Keratinocyte (primary cell): ENCODE data around the gene CD47. TPM values are rescaled to one million over a fixed set of nuclear protein-coding genes. Genes with fewer than 3 reads are reported as not detected.
A peak's percentile ranks its signal among the peaks of the same experiment; 100 is the strongest.

ENCODE experiments used
- DNase-seq: peaks from one replicate; pipeline ENCODE4 v3.0.0-alpha.2; 2011; ENCODE audit warnings: low read depth, missing footprints, low spot score
- FAIRE-seq: peaks from 2 replicates; lab custom pipeline; 2011; peaks lifted over from hg19 to GRCh38; lab: Jason Lieb, UNC
- H2AFZ ChIP-seq: 2 replicates; pipeline ENCODE4 v1.6.0; 2012; ENCODE audit warnings: low read length, control low read depth, inconsistent platforms; ENCODE audit not compliant: control insufficient read depth
- H3K27ac ChIP-seq: 2 replicates; pipeline ENCODE4 v1.5.1; 2011; ENCODE audit warnings: low read length; ENCODE audit not compliant: control insufficient read depth, insufficient read depth
- H3K27me3 ChIP-seq: 3 replicates; pipeline ENCODE4 v1.6.0; 2011; ENCODE audit warnings: low read length; ENCODE audit not compliant: control insufficient read depth, insufficient read depth; ENCODE audit errors: extremely low read depth
- H3K36me3 ChIP-seq, 2 experiments: 2 replicates in 1 of 2; 3 replicates in 1 of 2; pipeline ENCODE4 v1.5.1; 2011; ENCODE audit warnings: low read length in 2 of 2, mild to moderate bottlenecking in 1 of 2; ENCODE audit not compliant: control insufficient read depth in 2 of 2, insufficient read depth in 2 of 2; ENCODE audit errors: extremely low read depth in 1 of 2
- H3K4me1 ChIP-seq: 3 replicates; pipeline ENCODE4 v1.5.1; 2011; ENCODE audit warnings: low read length; ENCODE audit not compliant: control insufficient read depth, insufficient read depth; ENCODE audit errors: extremely low read depth
- H3K4me2 ChIP-seq: 3 replicates; pipeline ENCODE4 v1.6.0; 2011; ENCODE audit warnings: low read depth, low read length; ENCODE audit not compliant: control insufficient read depth, insufficient read depth; ENCODE audit errors: extremely low read depth
- H3K4me3 ChIP-seq, 3 experiments: fragments of 200-600 bp in 1 of 3; sonication (generic) in 1 of 3; 2 replicates in 2 of 3; 3 replicates in 1 of 3; pipeline ENCODE4 v1.5.1; 2011 to 2016; ENCODE audit warnings: low read length in 3 of 3, mild to moderate bottlenecking in 3 of 3, control low read depth in 2 of 3, inconsistent platforms in 1 of 3, low read depth in 1 of 3, mixed read lengths in 1 of 3, mixed run types in 1 of 3, moderate library complexity in 1 of 3; ENCODE audit not compliant: control insufficient read depth in 2 of 3, insufficient read depth in 2 of 3; ENCODE audit errors: extremely low read depth in 1 of 3
- H3K79me2 ChIP-seq: 2 replicates; pipeline ENCODE4 v1.6.0; 2012; ENCODE audit warnings: low read length; ENCODE audit not compliant: control insufficient read depth, insufficient read depth
- H3K9ac ChIP-seq: 3 replicates; pipeline ENCODE4 v1.6.0; 2011; ENCODE audit warnings: low read length; ENCODE audit not compliant: control insufficient read depth, insufficient read depth; ENCODE audit errors: extremely low read depth
- H3K9me1 ChIP-seq: 3 replicates; pipeline ENCODE4 v1.6.0; 2011; ENCODE audit warnings: low read length; ENCODE audit not compliant: control insufficient read depth, insufficient read depth; ENCODE audit errors: extremely low read depth
- H3K9me3 ChIP-seq: 2 replicates; pipeline ENCODE4 v1.5.1; 2012; ENCODE audit warnings: low read depth, low read length; ENCODE audit not compliant: control insufficient read depth
- H4K20me1 ChIP-seq: 3 replicates; pipeline ENCODE4 v1.6.0; 2011; ENCODE audit warnings: low read length; ENCODE audit not compliant: control insufficient read depth, insufficient read depth; ENCODE audit errors: extremely low read depth
- CTCF ChIP-seq, 3 experiments: IDR thresholded peaks in 1 of 3; conservative IDR thresholded peaks in 1 of 3; optimal IDR thresholded peaks in 1 of 3; 2 replicates in 2 of 3; 3 replicates in 1 of 3; pipeline versions ENCODE3 to v1.5.1; 2011; ENCODE audit warnings: low read length in 3 of 3, mild to moderate bottlenecking in 3 of 3, moderate library complexity in 2 of 3, control low read depth in 1 of 3, inconsistent platforms in 1 of 3; ENCODE audit not compliant: insufficient read depth in 2 of 3; ENCODE audit errors: extremely low read depth in 1 of 3
- EZH2 ChIP-seq: IDR thresholded peaks from one replicate; pipeline ENCODE4 v1.6.1; 2012; ENCODE audit warnings: inconsistent platforms, mild to moderate bottlenecking, low read length, moderate library complexity
- dilution Hi-C: fragments of 300-500 bp; cut with MboI; formaldehyde crosslinking; loops from one replicate; pipeline ENCODE4 v1.7.0; 2020; ENCODE audit warnings: low sequenced_read_pairs; ENCODE audit not compliant: extremely low pct_ligation_motif_present
- polyA plus RNA-seq, 5 experiments: library from polyadenylated mRNA; depleted of rRNA in 3 of 5; stranded (reverse) in 3 of 5; stranded (forward) in 1 of 5; unstranded in 1 of 5; fragments of >200 nt; gene quantifications; 1 replicate in 1 of 5; 2 replicates in 3 of 5; 3 replicates in 1 of 5; pipeline versions ENCODE4 v1.2.1 to v1.2.3, GENCODE V29; 2011 to 2012; ENCODE audit warnings: missing spikeins in 2 of 5, low read depth in 1 of 5, low replicate concordance in 1 of 5

Gene CD47
- polyA plus RNA-seq, 1 donor (not counting 4 experiments of a cell fraction or from before 2014, with no cell fraction given), result 96.5 TPM

- Histone ChIP-seq H3K9me1 (no peaks in the 10 kb centered on the region), H4K20me1 (no peaks in the 10 kb centered on the region), H3K36me3 (no peaks in the 10 kb centered on the region), H3K4me1 (peaks cover 33% of the 10 kb centered on the region), H3K9me3 (no peaks in the 10 kb centered on the region), H3K4me3 (no peak overlapping the region), H3K4me2 (no peak overlapping the region), H2AFZ (no peak overlapping the region), H3K27me3 (no peaks in the 10 kb centered on the region), H3K27ac (no peak overlapping the region), H3K79me2 (no peaks in the 10 kb centered on the region), H3K9ac (no peak overlapping the region)
- TF ChIP-seq CTCF (optimal IDR thresholded peaks at IDR 0.05 in 1 of 3, IDR thresholded peaks at IDR 0.05 in 1 of 3, conservative IDR thresholded peaks at IDR 0.05 in 1 of 3; ENCODE audit: extremely low read depth in 1 of 3, insufficient read depth in 2 of 3, low read length in 3 of 3) (no peak), EZH2 (no peak)
- DNase-seq (no peak), FAIRE-seq (peak; percentile 23)
- dilution Hi-C loops, result no loop called here
Measured at GRCh38 chr3:108133858-108134554, 43.2 kb upstream of the CD47 start.

- no peaks in the 10 kb centered on the region for H3K9me3 ChIP-seq
- peak overlapping the region; percentile 45 for H3K9ac ChIP-seq
- no peak for DNase-seq
- no peaks in the 10 kb centered on the region for H4K20me1 ChIP-seq
- peak overlapping the region; percentile 96 for H3K27ac ChIP-seq
- H3K36me3 ChIP-seq, result no peaks in the 10 kb centered on the region
- H3K27me3 ChIP-seq, result no peaks in the 10 kb centered on the region
- peak overlapping the region in 1 of 3 experiments; percentile 24 for H3K4me3 ChIP-seq
- no peak for FAIRE-seq
- dilution Hi-C loops, result no loop called here
- H3K4me2 ChIP-seq, result peak overlapping the region; percentile 69
- H3K9me1 ChIP-seq, result no peaks in the 10 kb centered on the region
- TF ChIP-seq CTCF (optimal IDR thresholded peaks at IDR 0.05 in 1 of 3, IDR thresholded peaks at IDR 0.05 in 1 of 3, conservative IDR thresholded peaks at IDR 0.05 in 1 of 3; ENCODE audit: extremely low read depth in 1 of 3, insufficient read depth in 2 of 3, low read length in 3 of 3) (no peak), EZH2 (no peak)
- peaks cover 33% of the 10 kb centered on the region for H3K4me1 ChIP-seq
- H2AFZ ChIP-seq, result no peak overlapping the region
- no peaks in the 10 kb centered on the region for H3K79me2 ChIP-seq
Measured at GRCh38 chr3:108133048-108133369, 42.2 kb upstream of the CD47 start.
